HepG2 (cell line): ENCODE data around the gene B3GNT9. TPM values are rescaled to one million over a fixed set of nuclear protein-coding genes. Genes with fewer than 3 reads are reported as not detected.

Source experiments
- ARNT2 ChIP-seq: sonication (generic); formaldehyde crosslinking; IDR thresholded peaks from 2 replicates; pipeline ENCODE4 v1.8.0; 2022; ENCODE audit warnings: mild to moderate bottlenecking, low read depth, missing genetic modification reagents, moderate library complexity
- BCL6 ChIP-seq: IDR thresholded peaks from 2 replicates; pipeline ENCODE4 v1.6.1; 2016; ENCODE audit warnings: missing genetic modification reagents, missing compliant biosample characterization
- CAMTA2 ChIP-seq: sonication (generic); formaldehyde crosslinking; IDR thresholded peaks from 2 replicates; pipeline ENCODE4 v1.4.0; 2020; ENCODE audit warnings: mild to moderate bottlenecking, missing genetic modification reagents, borderline replicate concordance
- LRRFIP1 ChIP-seq: sonication (generic); formaldehyde crosslinking; conservative IDR thresholded peaks from 2 replicates; pipeline ENCODE4 v1.4.0; 2020; ENCODE audit warnings: missing genetic modification reagents
- MED1 ChIP-seq: sonication (generic); formaldehyde crosslinking; IDR thresholded peaks from 2 replicates; pipeline ENCODE4 v1.4.0; 2020; ENCODE audit warnings: missing genetic modification reagents
- MEF2D ChIP-seq: sonication (generic); formaldehyde crosslinking; IDR thresholded peaks from 2 replicates; pipeline ENCODE4 v1.5.1; 2020; ENCODE audit warnings: mild to moderate bottlenecking, missing genetic modification reagents
- NCOA5 ChIP-seq: sonication (generic); formaldehyde crosslinking; IDR thresholded peaks from 2 replicates; pipeline ENCODE4 v1.4.0; 2020; ENCODE audit warnings: missing genetic modification reagents
- NFE2L1 ChIP-seq: sonication (generic); formaldehyde crosslinking; IDR thresholded peaks from 2 replicates; pipeline ENCODE4 v1.4.0; 2020; ENCODE audit warnings: missing genetic modification reagents, mild to moderate bottlenecking, borderline replicate concordance
- NFKB2 ChIP-seq: sonication (generic); formaldehyde crosslinking; IDR thresholded peaks from 2 replicates; pipeline ENCODE4 v1.4.0; 2020; ENCODE audit warnings: missing genetic modification reagents, borderline replicate concordance
- SIX4 ChIP-seq: sonication (generic); formaldehyde crosslinking; IDR thresholded peaks from 2 replicates; pipeline ENCODE4 v1.4.0; 2020; ENCODE audit warnings: missing genetic modification reagents
- TCF12 ChIP-seq, 2 experiments: fragments of 450-650 bp in 1 of 2; sonication (generic) in 1 of 2; formaldehyde crosslinking in 1 of 2; IDR thresholded peaks; 2 replicates each; pipeline versions ENCODE4 v1.6.1 to v1.8.0; 2017 to 2022; ENCODE audit warnings: antibody characterized with exemption in 1 of 2, mild to moderate bottlenecking in 1 of 2, missing genetic modification reagents in 1 of 2, moderate library complexity in 1 of 2
- TFAP4 ChIP-seq: sonication (generic); IDR thresholded peaks from 2 replicates; pipeline ENCODE4 v1.6.1; 2016; ENCODE audit warnings: low read depth, borderline replicate concordance
- USF2 ChIP-seq, 2 experiments: sonication (generic) in 1 of 2; formaldehyde crosslinking in 1 of 2; IDR thresholded peaks; 2 replicates each; pipeline versions ENCODE4 v1.5.1 to v1.6.1; 2011 to 2020; ENCODE audit warnings: borderline replicate concordance in 1 of 2, low read depth in 1 of 2, low read length in 1 of 2, mild to moderate bottlenecking in 1 of 2, missing genetic modification reagents in 1 of 2, moderate library complexity in 1 of 2
- ZNF121 ChIP-seq: sonication (generic); formaldehyde crosslinking; IDR thresholded peaks from 2 replicates; pipeline ENCODE4 v1.5.0; 2020; ENCODE audit warnings: mild to moderate bottlenecking, missing genetic modification reagents
- ZNF770 ChIP-seq: sonication (generic); formaldehyde crosslinking; IDR thresholded peaks from 2 replicates; pipeline ENCODE4 v1.5.0; 2020; ENCODE audit warnings: mild to moderate bottlenecking, missing genetic modification reagents
- ZNF782 ChIP-seq: sonication (generic); formaldehyde crosslinking; IDR thresholded peaks from 2 replicates; pipeline ENCODE4 v1.4.0; 2020; ENCODE audit warnings: missing genetic modification reagents, mild to moderate bottlenecking, borderline replicate concordance
- ZNF841 ChIP-seq: sonication (generic); formaldehyde crosslinking; IDR thresholded peaks from 2 replicates; pipeline ENCODE4 v1.8.1; 2023; ENCODE audit warnings: missing genetic modification reagents, borderline replicate concordance
- ZNF879 ChIP-seq: sonication (generic); formaldehyde crosslinking; IDR thresholded peaks from 2 replicates; pipeline ENCODE4 v1.8.1; 2023; ENCODE audit warnings: missing genetic modification reagents
- ZSCAN20 ChIP-seq: sonication (generic); formaldehyde crosslinking; IDR thresholded peaks from 2 replicates; pipeline ENCODE4 v1.4.0; 2020; ENCODE audit warnings: missing genetic modification reagents, mild to moderate bottlenecking, borderline replicate concordance
- polyA plus RNA-seq, 8 experiments: library from polyadenylated mRNA; depleted of rRNA in 3 of 8; stranded (reverse) in 7 of 8; unstranded in 1 of 8; fragments of >200 nt; fragmentation: Illumina TruSeq in 4 of 8; extraction: Trizol in 4 of 8; gene quantifications; 2 replicates each; pipeline versions ENCODE4 v1.2.1 to v1.2.3, GENCODE V29; 2011 to 2016; ENCODE audit warnings: low read depth in 4 of 8, missing spikeins in 1 of 8, mixed read lengths in 1 of 8; ENCODE audit not compliant: insufficient read depth in 1 of 8
- total RNA-seq, 5 experiments: library from RNA; depleted of rRNA; stranded (reverse); fragments of >200 nt; fragmentation: Illumina TruSeq; extraction: Trizol; gene quantifications; 2 replicates each; pipeline ENCODE4 v1.2.3, GENCODE V29; 2016; ENCODE audit warnings: low read depth in 1 of 5
- TF ChIP-seq, protein P1 (sequence below): sonication (generic); formaldehyde crosslinking; IDR thresholded peaks from 2 replicates; pipeline ENCODE4 v1.5.1; 2020; ENCODE audit warnings: missing genetic modification reagents, mild to moderate bottlenecking, borderline replicate concordance

B3GNT9 gene
- total and polyA plus RNA-seq, 2 of the 13 experiments (the other 11 are each of a cell fraction or from before 2014, with no cell fraction given) = 1.5 to 3.1 TPM

GRCh38 chr16:67150833-67151396 is at the start of gene B3GNT9 (continued):
- TF ChIP-seq BCL6 (CRISPR knock-in tag) (peak; percentile 24; the same call in 1 of the 2 replicates), ZNF770 (CRISPR knock-in tag) (0 out of 2 replicates have a peak, but pooled peaks have one; percentile 15), ZNF841 (CRISPR knock-in tag) (no peak), NFE2L1 (CRISPR knock-in tag) (peak; percentile 90), CAMTA2 (peak; percentile 56; the same call in 1 of the 2 replicates), ZNF879 (CRISPR knock-in tag) (peak; percentile 73; the same call in 1 of the 2 replicates), NCOA5 (0 out of 2 replicates have a peak, but pooled peaks have one; percentile 35), LRRFIP1 (no peak), USF2 (IDR thresholded peaks at IDR 0.05; ENCODE audit: low read depth, low read length) (peak; percentile 77; the same call in 1 of the 2 replicates), USF2 (CRISPR knock-in tag; IDR thresholded peaks at IDR 0.05; ENCODE audit: borderline replicate concordance) (peak; percentile 94; the same call in 1 of the 2 replicates), MEF2D (CRISPR knock-in tag) (no peak), SIX4 (CRISPR knock-in tag) (no peak), ZNF121 (CRISPR knock-in tag) (no peak), ZSCAN20 (CRISPR knock-in tag) (0 out of 2 replicates have a peak, but pooled peaks have one; percentile 30), TFAP4 (peak; percentile 98), ARNT2 (CRISPR knock-in tag) (peak; percentile 68; the same call in 1 of the 2 replicates), ZNF782 (no peak), TCF12 (IDR thresholded peaks at IDR 0.05) (no peak), TCF12 (CRISPR knock-in tag; IDR thresholded peaks at IDR 0.05) (0 out of 2 replicates have a peak, but pooled peaks have one; percentile 8), NFKB2 (CRISPR knock-in tag) (peak; percentile 72; the same call in 1 of the 2 replicates), MED1 (CRISPR knock-in tag) (peak; percentile 8; the same call in 1 of the 2 replicates)
- TF ChIP-seq, protein P1, sequence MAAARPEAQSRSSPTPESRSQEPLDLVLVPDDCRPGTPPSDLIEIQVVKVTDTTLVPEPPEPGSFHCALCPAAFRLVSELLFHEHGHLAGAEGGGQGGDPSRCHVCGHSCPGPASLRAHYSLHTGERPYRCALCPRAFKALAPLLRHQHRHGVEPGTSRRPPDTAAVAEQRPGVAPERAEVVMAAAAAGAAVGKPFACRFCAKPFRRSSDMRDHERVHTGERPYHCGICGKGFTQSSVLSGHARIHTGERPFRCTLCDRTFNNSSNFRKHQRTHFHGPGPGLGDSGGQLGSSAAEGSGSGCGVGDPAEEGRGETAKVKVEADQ (CRISPR knock-in tag) = peak; percentile 71; the same call in 1 of the 2 replicates
